VCaP (cell line): Measurements from ENCODE around the gene WASF1.
"Not testable (repeated sequence)": the region's sequence is repeated elsewhere in the genome, so short reads cannot be mapped to it uniquely, and the experiment has no call there.

Experiments used
- H3K27ac ChIP-seq: fragments of 450-650 bp; 2 replicates; pipeline ENCODE4 v1.5.1; 2017
- CTCF ChIP-seq: fragments of 450-650 bp; conservative IDR thresholded peaks from 2 replicates; pipeline ENCODE4 v1.5.1; 2017; ENCODE audit warnings: mild to moderate bottlenecking, moderate library complexity

Gene WASF1

GRCh38 chr6:110090876-110091275 is 88.6 kb downstream of the WASF1 start:
- TF ChIP-seq CTCF = no peak
- no peak overlapping the region for H3K27ac ChIP-seq

GRCh38 chr6:110089323-110089722 is 90.1 kb downstream of the WASF1 start:
- H3K27ac ChIP-seq = no peak overlapping the region
- no peak for TF ChIP-seq CTCF

GRCh38 chr6:110085285-110085684 is 94.2 kb downstream of the WASF1 start:
- no peak overlapping the region for H3K27ac ChIP-seq
- TF ChIP-seq CTCF = no peak

GRCh38 chr6:110083875-110084585 is 95.4 kb downstream of the WASF1 start:
- H3K27ac ChIP-seq = no peak overlapping the region
- no peak for TF ChIP-seq CTCF

- H3K27ac ChIP-seq = no peak overlapping the region
- no peak for TF ChIP-seq CTCF
These were observed 104.1 kb downstream of the WASF1 start for GRCh38 chr6:110075406-110075805.

- H3K27ac ChIP-seq = not testable (repeated sequence)
These were observed 106.0 kb downstream of the WASF1 start for GRCh38 chr6:110073474-110073873.

GRCh38 chr6:110068592-110068967 is 110.9 kb downstream of the WASF1 start:
- no peak overlapping the region for H3K27ac ChIP-seq
- TF ChIP-seq CTCF = no peak

- no peak for TF ChIP-seq CTCF
- H3K27ac ChIP-seq = no peak overlapping the region
These were observed 111.5 kb downstream of the WASF1 start for GRCh38 chr6:110067837-110068591.
